AG10803 (cell line): ENCODE measurements around the gene GLCCI1.

Experiments used
- DNase-seq: peaks from one replicate; pipeline ENCODE4 v3.0.0; 2010; ENCODE audit warnings: low read depth
- H3K4me3 ChIP-seq: 2 replicates; pipeline ENCODE4 v1.5.1; 2011; ENCODE audit warnings: mild to moderate bottlenecking, low read length, control low read depth
- CTCF ChIP-seq: conservative IDR thresholded peaks from 2 replicates; pipeline ENCODE4 v1.5.1; 2011; ENCODE audit warnings: mild to moderate bottlenecking, low read length, control low read depth, inconsistent platforms

GLCCI1 gene

GRCh38 chr7:8112685-8113084 lies 144.1 kb downstream of the GLCCI1 start:
- DNase-seq = no peak
- TF ChIP-seq CTCF = no peak
- H3K4me3 ChIP-seq = no peak overlapping the region

GRCh38 chr7:8113184-8113583 lies 144.6 kb downstream of the GLCCI1 start:
- no peak overlapping the region for H3K4me3 ChIP-seq
- no peak for TF ChIP-seq CTCF
- no peak for DNase-seq

GRCh38 chr7:8114175-8114574 lies 145.6 kb downstream of the GLCCI1 start:
- TF ChIP-seq CTCF = no peak
- no peak overlapping the region for H3K4me3 ChIP-seq
- no peak for DNase-seq

- no peak for DNase-seq
- no peak overlapping the region for H3K4me3 ChIP-seq
- TF ChIP-seq CTCF = no peak
Measured at GRCh38 chr7:8115547-8116402, 147.2 kb downstream of the GLCCI1 start.

GRCh38 chr7:8117195-8117594 lies 148.6 kb downstream of the GLCCI1 start:
- TF ChIP-seq CTCF = no peak
- DNase-seq = no peak
- H3K4me3 ChIP-seq = no peak overlapping the region

- no peak overlapping the region for H3K4me3 ChIP-seq
- DNase-seq = no peak
- TF ChIP-seq CTCF = no peak
Measured at GRCh38 chr7:8119262-8119661, 150.7 kb downstream of the GLCCI1 start.

- no peak for TF ChIP-seq CTCF
- DNase-seq = no peak
- H3K4me3 ChIP-seq = no peak overlapping the region
Measured at GRCh38 chr7:8120390-8121058, 151.9 kb downstream of the GLCCI1 start.
